Measurements from ENCODE around the gene KIF16B.

- no peak for TF ChIP-seq E2F4 (CRISPR knock-in tag; IDR thresholded peaks at IDR 0.05; ENCODE audit: borderline replicate concordance, low read depth)
- no peak for TF ChIP-seq TEAD1 (CRISPR knock-in tag; IDR thresholded peaks at IDR 0.05)
- no peak for TF ChIP-seq ELF4 (CRISPR knock-in tag; IDR thresholded peaks at IDR 0.05; ENCODE audit: low read depth)
- TF ChIP-seq RELA (CRISPR knock-in tag; IDR thresholded peaks at IDR 0.05; ENCODE audit: borderline replicate concordance), result no peak
- TF ChIP-seq ATF1 (CRISPR knock-in tag; IDR thresholded peaks at IDR 0.05), result no peak
- no peak for TF ChIP-seq USF2 (CRISPR knock-in tag; IDR thresholded peaks at IDR 0.05)
- TF ChIP-seq NFE2L1 (CRISPR knock-in tag; IDR thresholded peaks at IDR 0.05), result no peak
- TF ChIP-seq CTCF (IDR thresholded peaks at IDR 0.05), result no peak
- TF ChIP-seq E2F1 (CRISPR knock-in tag; IDR thresholded peaks at IDR 0.05), result no peak
- no peak for TF ChIP-seq NR3C1 (CRISPR knock-in tag; conservative IDR thresholded peaks at IDR 0.05; ENCODE audit: low read depth)
- no peak for TF ChIP-seq ZNF512 (CRISPR knock-in tag; IDR thresholded peaks at IDR 0.05; ENCODE audit: borderline replicate concordance)
- TF ChIP-seq TCF7 (CRISPR knock-in tag; IDR thresholded peaks at IDR 0.05; ENCODE audit: low read depth), result no peak
Measured at GRCh38 chr20:16407251-16408067, 165.8 kb downstream of the KIF16B start.

All from WTC11 (cell line).